A549 (cell line): Measurements from ENCODE around the gene AP1S2. TPM values are rescaled to one million over a fixed set of nuclear protein-coding genes. Genes with fewer than 3 reads are reported as not detected.

Experiments
- ATAC-seq, 2 experiments: fragments of 200-7000 bp in 1 of 2; fragments of >200 bp in 1 of 2; cut with Nextera tagmentation in 1 of 2; cut with Tn5 transposase in 1 of 2; 3 replicates each; pipeline versions ENCODE4 v1.8.0 to v1.9.1; 2018 to 2020; ENCODE audit warnings: mild to moderate bottlenecking in 1 of 2, moderate library complexity in 1 of 2
- CTCF ChIA-PET: fragments of 300-600 bp; sonication (Branson Sonifier 250); formaldehyde crosslinking; extraction: SDS; loops from one replicate; lab custom pipeline; 2021; ENCODE audit warnings: antibody characterized with exemption, inconsistent platforms; lab: Yijun Ruan, JAX
- POLR2A ChIA-PET: fragments of 350-600 bp; formaldehyde crosslinking; extraction: SDS; loops from one replicate; lab custom pipeline; 2021; ENCODE audit warnings: antibody characterized with exemption, inconsistent platforms; lab: Yijun Ruan, JAX
- DNase-seq, 2 experiments: peaks; one replicate each; pipeline versions ENCODE4 v3.0.0 to v3.0.0-alpha.2; 2011 to 2016; ENCODE audit warnings: low read depth in 1 of 2, low spot score in 1 of 2
- FAIRE-seq: peaks from 2 replicates; lab custom pipeline; 2011; peaks lifted over from hg19 to GRCh38; lab: Jason Lieb, UNC
- H3K27ac ChIP-seq, 2 experiments: fragments of >200 bp; sonication (Bioruptor Twin); formaldehyde crosslinking; 3 replicates each; pipeline ENCODE4 v1.5.1; 2016 to 2017
- H3K4me1 ChIP-seq: fragments of >200 bp; sonication (Bioruptor Twin); formaldehyde crosslinking; 3 replicates; pipeline ENCODE4 v1.6.1; 2016
- H3K4me2 ChIP-seq: fragments of >200 bp; sonication (Bioruptor Twin); formaldehyde crosslinking; 3 replicates; pipeline ENCODE4 v1.6.1; 2016
- H3K4me3 ChIP-seq: fragments of >200 bp; sonication (Bioruptor Twin); formaldehyde crosslinking; 3 replicates; pipeline ENCODE4 v1.5.1; 2016
- H3K9me3 ChIP-seq: fragments of >200 bp; sonication (Bioruptor Twin); formaldehyde crosslinking; 3 replicates; pipeline ENCODE4 v1.6.1; 2016
- ATOH8 ChIP-seq: fragments of 250-450 bp; sonication (Bioruptor Pico); IDR thresholded peaks from 2 replicates; pipeline ENCODE4 v1.5.0; 2020; ENCODE audit warnings: low read depth, mild to moderate bottlenecking, moderate library complexity
- CBX2 ChIP-seq: fragments of 200-600 bp; sonication (generic); IDR thresholded peaks from 2 replicates; pipeline ENCODE4 v1.6.1; 2016; ENCODE audit warnings: low read depth, mild to moderate bottlenecking, borderline replicate concordance
- CHD2 ChIP-seq: fragments of 150-350 bp; IDR thresholded peaks from 2 replicates; pipeline ENCODE4 v1.6.1; 2014; ENCODE audit warnings: low read length; ENCODE audit not compliant: partially characterized antibody
- EP300 ChIP-seq, 2 experiments: fragments of >200 bp; sonication (Bioruptor Twin); formaldehyde crosslinking; IDR thresholded peaks; 2 replicates in 1 of 2; 3 replicates in 1 of 2; pipeline ENCODE4 v1.6.1; 2016 to 2017
- ESRRA ChIP-seq: fragments of 150-350 bp; IDR thresholded peaks from 2 replicates; pipeline ENCODE4 v1.6.1; 2014; ENCODE audit warnings: mild to moderate bottlenecking, low read length, borderline replicate concordance
- FOSB ChIP-seq: fragments of 250-450 bp; sonication (Bioruptor Pico); IDR thresholded peaks from 2 replicates; pipeline ENCODE4 v1.5.0; 2020; ENCODE audit warnings: mild to moderate bottlenecking, moderate library complexity
- FOSL2 ChIP-seq, 2 experiments: fragments of 450-650 bp in 1 of 2; fragments of >200 bp in 1 of 2; sonication (Bioruptor Twin) in 1 of 2; formaldehyde crosslinking; IDR thresholded peaks; 2 replicates each; pipeline versions ENCODE4 v1.5.0 to v1.6.1; 2016 to 2020; ENCODE audit warnings: mild to moderate bottlenecking in 1 of 2, moderate library complexity in 1 of 2
- HES2 ChIP-seq: fragments of >200 bp; sonication (Bioruptor Twin); formaldehyde crosslinking; IDR thresholded peaks from 2 replicates; pipeline ENCODE4 v1.6.1; 2016
- HEYL ChIP-seq: fragments of 250-450 bp; sonication (Bioruptor Pico); IDR thresholded peaks from 2 replicates; pipeline ENCODE4 v1.8.0; 2021; ENCODE audit warnings: mild to moderate bottlenecking, moderate library complexity
- HMGXB4 ChIP-seq: fragments of 250-450 bp; sonication (Bioruptor Pico); IDR thresholded peaks from 2 replicates; pipeline ENCODE4 v1.5.0; 2021; ENCODE audit warnings: mild to moderate bottlenecking, moderate library complexity, borderline replicate concordance
- JUNB ChIP-seq: fragments of >200 bp; sonication (Bioruptor Twin); formaldehyde crosslinking; IDR thresholded peaks from 2 replicates; pipeline ENCODE4 v1.6.1; 2016
- KDM1A ChIP-seq: fragments of 200-600 bp; sonication (generic); IDR thresholded peaks from 2 replicates; pipeline ENCODE4 v1.6.1; 2016; ENCODE audit warnings: low read depth, mild to moderate bottlenecking
- MYC ChIP-seq: IDR thresholded peaks from 2 replicates; pipeline ENCODE4 v1.6.1; 2012; ENCODE audit warnings: mild to moderate bottlenecking, inconsistent platforms, low read length, improper control_type of control experiment, borderline replicate concordance
- NFE2L2 ChIP-seq: fragments of 150-350 bp; conservative IDR thresholded peaks from 2 replicates; pipeline ENCODE4 v1.6.1; 2014; ENCODE audit warnings: low read length
- PHF8 ChIP-seq: fragments of 200-600 bp; sonication (generic); IDR thresholded peaks from 2 replicates; pipeline ENCODE4 v1.6.1; 2016; ENCODE audit warnings: low read depth, mild to moderate bottlenecking, antibody characterized with exemption, moderate library complexity, borderline replicate concordance
- RAD21 ChIP-seq, 2 experiments: fragments of >200 bp in 1 of 2; sonication (Bioruptor Twin) in 1 of 2; formaldehyde crosslinking in 1 of 2; IDR thresholded peaks in 1 of 2; conservative IDR thresholded peaks in 1 of 2; 2 replicates in 1 of 2; 3 replicates in 1 of 2; pipeline ENCODE4 v1.6.1; 2012 to 2018; ENCODE audit warnings: inconsistent platforms in 1 of 2
- RARB ChIP-seq: fragments of 250-450 bp; sonication (Bioruptor Pico); IDR thresholded peaks from 2 replicates; pipeline ENCODE4 v1.8.0; 2021; ENCODE audit warnings: mild to moderate bottlenecking, moderate library complexity
- RCOR1 ChIP-seq: fragments of 150-350 bp; IDR thresholded peaks from 2 replicates; pipeline ENCODE4 v1.6.1; 2014; ENCODE audit warnings: antibody characterized with exemption, low read length, low read depth
- RNF2 ChIP-seq: fragments of 200-600 bp; sonication (generic); IDR thresholded peaks from 2 replicates; pipeline ENCODE4 v1.6.1; 2016; ENCODE audit warnings: low read depth, mild to moderate bottlenecking, antibody characterized with exemption, moderate library complexity, borderline replicate concordance
- SREBF2 ChIP-seq: fragments of 450-650 bp; IDR thresholded peaks from 2 replicates; pipeline ENCODE4 v1.6.1; 2014; ENCODE audit warnings: mild to moderate bottlenecking, moderate library complexity
- TP53 ChIP-seq: fragments of 250-450 bp; sonication (Bioruptor Pico); IDR thresholded peaks from 2 replicates; pipeline ENCODE4 v1.5.0; 2021; ENCODE audit warnings: mild to moderate bottlenecking, moderate library complexity
- ZC3H11A ChIP-seq: fragments of 450-650 bp; IDR thresholded peaks from 2 replicates; pipeline ENCODE4 v1.6.1; 2014; ENCODE audit warnings: antibody characterized with exemption, mild to moderate bottlenecking
- ZSCAN20 ChIP-seq: fragments of 250-450 bp; sonication (Bioruptor Pico); IDR thresholded peaks from 2 replicates; pipeline ENCODE4 v1.8.0; 2022; ENCODE audit warnings: mild to moderate bottlenecking, moderate library complexity
- WGBS: methylation state at CpG from one replicate; pipeline ENCODE4 v1.1.6; 2017; ENCODE audit errors: missing lambda C conversion rate; 5-methylcytosine and 5-hydroxymethylcytosine counted together
- polyA plus RNA-seq, 4 experiments: library from polyadenylated mRNA; depleted of rRNA in 3 of 4; stranded (reverse); fragments of >200 nt; fragmentation: RNase III in 1 of 4; extraction: RNeasy Plus Mini Kit Qiagen cat#74134 plus additional on column Dnase treatment in 1 of 4; gene quantifications; 2 replicates in 3 of 4; 3 replicates in 1 of 4; pipeline ENCODE4 v1.2.3, GENCODE V29; 2011 to 2017

AP1S2 gene
- polyA plus RNA-seq, 2 of the 4 experiments (the other 2 are of a cell fraction) = 17.1 to 18.5 TPM

- POLR2A ChIA-PET = no interaction called here
- H3K4me3 ChIP-seq = no peak overlapping the region
- CTCF ChIA-PET = interaction anchor here (0.7 kb wide), 1 partner anchor 103 kb away, joined by 3 read pairs; no protein-coding TSS in a partner anchor
- TF ChIP-seq RCOR1 = no peak
- no peak for TF ChIP-seq CHD2
- no peak for TF ChIP-seq FOSL2 (IDR thresholded peaks at IDR 0.05)
- TF ChIP-seq FOSL2 (CRISPR knock-in tag; IDR thresholded peaks at IDR 0.05) = no peak
- no peak for TF ChIP-seq RAD21 (conservative IDR thresholded peaks at IDR 0.05 in 1 of 2, IDR thresholded peaks at IDR 0.05 in 1 of 2)
- no peak for TF ChIP-seq JUNB
- no peak for TF ChIP-seq ESRRA
- no peak for TF ChIP-seq HEYL (CRISPR knock-in tag)
- no peak for TF ChIP-seq SREBF2
- TF ChIP-seq CBX2 = no peak
- no peak for TF ChIP-seq MYC
- TF ChIP-seq ZSCAN20 (CRISPR knock-in tag) = no peak
- ATAC-seq (no peak), FAIRE-seq (no peak), DNase-seq (no peak)
- WGBS = 90% methylated on average over 4 of the region's 4 CpGs
- H3K27ac ChIP-seq = no peak overlapping the region
- no peaks in the 10 kb centered on the region for H3K9me3 ChIP-seq
- no peaks in the 10 kb centered on the region for H3K4me1 ChIP-seq
- H3K4me2 ChIP-seq = no peak overlapping the region
These were observed 56.9 kb downstream of the AP1S2 start for GRCh38 chrX:15797707-15798106.

GRCh38 chrX:15790769-15791290 lies 63.8 kb downstream of the AP1S2 start:
- Histone ChIP-seq H3K4me3 (peak overlapping the region; percentile 90), H3K4me1 (peaks cover 10% of the 10 kb centered on the region; the same call in 1 of the 3 replicates), H3K9me3 (no peaks in the 10 kb centered on the region), H3K4me2 (peak overlapping the region; percentile 98), H3K27ac (peak overlapping the region; percentile 91 to 96)
- DNase-seq = peak in 1 of 2 experiments; percentile 1
- FAIRE-seq = no peak
- ChIA-PET POLR2A (no interaction called here), CTCF (interaction anchor here (0.7 to 1.6 kb wide), 2 partner anchors 103 to 1573 kb away, joined by 3 read pairs; no protein-coding TSS in a partner anchor)
- WGBS = 8% methylated on average over 15 of the region's 15 CpGs
- TF ChIP-seq HES2 = no peak
- TF ChIP-seq FOSB = no peak
- no peak for TF ChIP-seq RARB (CRISPR knock-in tag)
- TF ChIP-seq ZC3H11A = no peak
- no peak for TF ChIP-seq KDM1A
- TF ChIP-seq EP300 (IDR thresholded peaks at IDR 0.05) = no peak
- no peak for TF ChIP-seq NFE2L2
- no peak for TF ChIP-seq HMGXB4 (CRISPR knock-in tag)
- no peak for TF ChIP-seq ZSCAN20 (CRISPR knock-in tag)
- no peak for TF ChIP-seq FOSL2 (IDR thresholded peaks at IDR 0.05)
- TF ChIP-seq FOSL2 (CRISPR knock-in tag; IDR thresholded peaks at IDR 0.05) = no peak
- TF ChIP-seq ATOH8 (CRISPR knock-in tag) = no peak
- TF ChIP-seq TP53 (CRISPR knock-in tag) = no peak
- TF ChIP-seq PHF8 = no peak
- TF ChIP-seq RNF2 = no peak
- ATAC-seq = peak in 1 of 2 experiments; percentile 3; a peak in 4 of 6 replicates
